Fibroblast of lung (primary cell): ENCODE measurements around the gene GPC6. TPM values are rescaled to one million over a fixed set of nuclear protein-coding genes. Genes with fewer than 3 reads are reported as not detected.
A peak's percentile ranks its signal among the peaks of the same experiment; 100 is the strongest.

Source experiments
- DNase-seq, 2 donors: peaks; one replicate each; pipeline versions ENCODE4 v3.0.0 to v3.0.0-alpha.2; 2010; ENCODE audit warnings: low read depth in 2 of 2
- H2AFZ ChIP-seq: 2 replicates; pipeline ENCODE4 v1.5.1; 2012; ENCODE audit warnings: low read length, control low read depth, inconsistent platforms
- H3K27ac ChIP-seq: 2 replicates; pipeline ENCODE4 v1.5.1; 2011; ENCODE audit warnings: low read length, control low read depth; ENCODE audit not compliant: insufficient read depth
- H3K27me3 ChIP-seq: 2 replicates; pipeline ENCODE4 v1.5.1; 2011; ENCODE audit warnings: mild to moderate bottlenecking, low read length; ENCODE audit not compliant: control insufficient read depth, insufficient read depth
- H3K36me3 ChIP-seq: 2 replicates; pipeline ENCODE4 v1.5.1; 2011; ENCODE audit warnings: low read length; ENCODE audit not compliant: control insufficient read depth, insufficient read depth
- H3K4me1 ChIP-seq: 2 replicates; pipeline ENCODE4 v1.5.1; 2011; ENCODE audit warnings: low read length; ENCODE audit not compliant: control insufficient read depth, insufficient read depth; ENCODE audit errors: extremely low read depth
- H3K4me2 ChIP-seq: 2 replicates; pipeline ENCODE4 v1.5.1; 2011; ENCODE audit warnings: low read length, control low read depth; ENCODE audit not compliant: insufficient read depth; ENCODE audit errors: extremely low read depth
- H3K4me3 ChIP-seq, 4 experiments: fragments of 200-600 bp in 1 of 4; sonication (generic) in 1 of 4; replicated peaks in 1 of 4; 2 replicates each; pipeline ENCODE4 v1.5.1; 2011 to 2016; ENCODE audit warnings: low read length in 4 of 4, low read depth in 3 of 4, mild to moderate bottlenecking in 3 of 4, control low read depth in 2 of 4, inconsistent platforms in 1 of 4, mixed read lengths in 1 of 4; ENCODE audit not compliant: insufficient read depth in 1 of 4; ENCODE audit errors: control extremely low read depth in 1 of 4
- H3K79me2 ChIP-seq: 2 replicates; pipeline ENCODE4 v1.5.1; 2012; ENCODE audit warnings: mild to moderate bottlenecking, low read length, inconsistent platforms; ENCODE audit not compliant: control insufficient read depth, insufficient read depth
- H3K9ac ChIP-seq: 2 replicates; pipeline ENCODE4 v1.5.1; 2011; ENCODE audit warnings: mild to moderate bottlenecking, low read length, control low read depth; ENCODE audit not compliant: insufficient read depth
- H3K9me3 ChIP-seq: 2 replicates; pipeline ENCODE4 v1.5.1; 2012; ENCODE audit warnings: low read depth, low read length; ENCODE audit not compliant: control insufficient read depth, insufficient read depth
- H4K20me1 ChIP-seq: 2 replicates; pipeline ENCODE4 v1.5.1; 2011; ENCODE audit warnings: low read length; ENCODE audit not compliant: control insufficient read depth, insufficient read depth; ENCODE audit errors: extremely low read depth
- EZH2 ChIP-seq: IDR thresholded peaks from 2 replicates; pipeline ENCODE4 v1.5.1; 2012; ENCODE audit warnings: low read length, control low read depth, mild to moderate bottlenecking; ENCODE audit errors: missing control alignments
- polyA plus RNA-seq, 2 donors: library from polyadenylated mRNA; depleted of rRNA in 1 of 2; stranded (reverse) in 1 of 2; unstranded in 1 of 2; fragments of >200 nt; gene quantifications; 2 replicates each; pipeline ENCODE4 v1.2.1, GENCODE V29; 2011 to 2012; ENCODE audit warnings: missing spikeins in 1 of 2
- total RNA-seq: library from RNA; depleted of rRNA; stranded (reverse); fragments of >200 nt; gene quantifications from 2 replicates; pipeline ENCODE4 v1.2.1, GENCODE V29; 2014
- TF ChIP-seq, protein P1 (sequence below), 2 donors: IDR thresholded peaks in 1 of 2; conservative IDR thresholded peaks in 1 of 2; 1 replicate in 1 of 2; 2 replicates in 1 of 2; pipeline ENCODE4 v1.5.1; 2011 to 2012; ENCODE audit warnings: low read length in 2 of 2, control low read depth in 1 of 2, inconsistent platforms in 1 of 2, low read depth in 1 of 2, mild to moderate bottlenecking in 1 of 2

Gene GPC6
- total and polyA plus RNA-seq, 2 donors (not counting 1 experiment from before 2014, with no cell fraction given), result 11.2 to 33.7 TPM

DNA sequence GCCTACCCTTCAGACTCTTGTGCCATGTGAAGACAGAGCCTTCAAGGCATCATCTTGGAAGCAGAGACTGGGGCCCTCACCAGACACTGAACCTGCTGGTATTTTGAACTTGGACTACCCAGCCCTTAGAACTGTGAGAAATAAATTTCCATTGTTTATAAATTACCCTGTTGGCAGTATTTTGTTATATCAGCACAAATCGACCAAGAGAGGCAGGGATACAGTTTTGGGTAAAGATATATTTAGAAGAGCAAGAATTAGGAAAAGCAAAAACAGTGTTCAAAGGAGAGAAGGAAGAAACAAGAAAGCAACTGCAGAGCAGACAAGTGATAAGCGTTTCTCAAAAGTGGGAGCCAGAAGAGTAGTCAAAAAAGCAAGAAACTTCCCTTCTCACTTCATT lies 652.1 kb downstream of the GPC6 start:
- Histone ChIP-seq H4K20me1 (no peaks in the 10 kb centered on the region), H3K9ac (no peak overlapping the region)
- no peak for DNase-seq

DNA sequence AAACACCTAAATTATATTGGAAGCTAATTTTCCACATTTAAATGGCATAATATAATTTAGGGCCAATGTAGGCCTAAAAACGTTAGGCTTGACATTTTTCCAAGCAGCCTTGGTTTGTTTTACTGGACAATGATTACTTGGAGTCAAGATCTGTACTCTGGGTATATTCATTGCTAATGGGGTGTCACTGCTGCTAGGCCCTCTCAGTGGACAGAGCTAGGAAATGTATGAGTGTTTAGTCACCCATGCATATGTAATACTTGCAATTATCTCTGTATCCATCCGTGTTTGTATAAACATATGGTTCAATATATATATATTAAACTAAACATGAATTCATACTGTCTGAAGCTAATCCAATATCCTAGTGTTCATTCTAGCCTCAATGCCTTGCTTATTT lies 654.8 kb downstream of the GPC6 start:
- Histone ChIP-seq H3K79me2 (no peaks in the 10 kb centered on the region), H4K20me1 (no peaks in the 10 kb centered on the region), H3K9ac (no peak overlapping the region), H3K27me3 (no peaks in the 10 kb centered on the region), H3K36me3 (no peaks in the 10 kb centered on the region), H3K4me1 (peaks cover 4% of the 10 kb centered on the region), H3K9me3 (no peaks in the 10 kb centered on the region), H3K4me3 (no peak overlapping the region), H3K4me2 (no peak overlapping the region), H3K27ac (no peak overlapping the region), H2AFZ (no peak overlapping the region)
- TF ChIP-seq, protein P1, sequence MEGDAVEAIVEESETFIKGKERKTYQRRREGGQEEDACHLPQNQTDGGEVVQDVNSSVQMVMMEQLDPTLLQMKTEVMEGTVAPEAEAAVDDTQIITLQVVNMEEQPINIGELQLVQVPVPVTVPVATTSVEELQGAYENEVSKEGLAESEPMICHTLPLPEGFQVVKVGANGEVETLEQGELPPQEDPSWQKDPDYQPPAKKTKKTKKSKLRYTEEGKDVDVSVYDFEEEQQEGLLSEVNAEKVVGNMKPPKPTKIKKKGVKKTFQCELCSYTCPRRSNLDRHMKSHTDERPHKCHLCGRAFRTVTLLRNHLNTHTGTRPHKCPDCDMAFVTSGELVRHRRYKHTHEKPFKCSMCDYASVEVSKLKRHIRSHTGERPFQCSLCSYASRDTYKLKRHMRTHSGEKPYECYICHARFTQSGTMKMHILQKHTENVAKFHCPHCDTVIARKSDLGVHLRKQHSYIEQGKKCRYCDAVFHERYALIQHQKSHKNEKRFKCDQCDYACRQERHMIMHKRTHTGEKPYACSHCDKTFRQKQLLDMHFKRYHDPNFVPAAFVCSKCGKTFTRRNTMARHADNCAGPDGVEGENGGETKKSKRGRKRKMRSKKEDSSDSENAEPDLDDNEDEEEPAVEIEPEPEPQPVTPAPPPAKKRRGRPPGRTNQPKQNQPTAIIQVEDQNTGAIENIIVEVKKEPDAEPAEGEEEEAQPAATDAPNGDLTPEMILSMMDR (conservative IDR thresholded peaks at IDR 0.05 in 1 of 2, IDR thresholded peaks at IDR 0.05 in 1 of 2; ENCODE audit: low read depth in 1 of 2, low read length in 2 of 2), result no peak
- no peak for TF ChIP-seq EZH2
- peak; percentile 36 to 85 for DNase-seq

More for the DNA sequence above, 652.1 kb downstream of the GPC6 start:
- no peak overlapping the region for H3K4me2 ChIP-seq
- H3K27ac ChIP-seq, result no peak overlapping the region
- no peaks in the 10 kb centered on the region for H3K27me3 ChIP-seq
- TF ChIP-seq EZH2, result no peak
- TF ChIP-seq, protein P1 (conservative IDR thresholded peaks at IDR 0.05 in 1 of 2, IDR thresholded peaks at IDR 0.05 in 1 of 2; ENCODE audit: low read depth in 1 of 2, low read length in 2 of 2), result no peak
- H3K79me2 ChIP-seq, result no peaks in the 10 kb centered on the region
- H3K4me3 ChIP-seq, result no peak overlapping the region
- H3K9me3 ChIP-seq, result no peaks in the 10 kb centered on the region
- H3K4me1 ChIP-seq, result peaks cover 4% of the 10 kb centered on the region
- no peak overlapping the region for H2AFZ ChIP-seq
- no peaks in the 10 kb centered on the region for H3K36me3 ChIP-seq

DNA sequence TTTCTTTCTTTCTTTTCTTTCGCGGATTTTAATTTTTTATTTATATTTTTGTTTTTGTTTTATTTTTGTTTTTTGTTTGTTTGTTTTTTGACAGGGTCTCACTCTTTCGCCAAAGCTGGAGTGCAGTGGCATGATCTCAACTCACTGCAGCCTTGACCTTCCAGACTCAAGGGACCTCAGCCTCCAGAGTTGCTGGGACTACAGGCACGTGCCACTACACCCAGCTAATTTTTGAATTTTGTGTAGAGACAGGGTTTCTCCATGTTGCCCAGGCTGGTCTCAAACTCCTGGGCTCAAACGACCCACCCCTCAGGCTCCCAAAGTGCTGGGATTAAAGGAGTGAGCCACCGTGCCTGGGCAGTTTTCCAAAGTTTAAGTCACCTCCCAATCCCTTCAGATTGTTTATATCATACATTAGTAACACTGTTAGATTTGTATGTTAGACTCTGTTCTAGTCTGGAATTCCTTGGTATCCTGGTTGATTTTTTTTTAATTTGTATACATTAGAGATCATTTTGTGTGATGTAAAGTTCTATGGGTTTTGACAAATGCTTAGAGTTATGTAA lies 655.6 kb downstream of the GPC6 start:
- Histone ChIP-seq H4K20me1 (no peaks in the 10 kb centered on the region), H2AFZ (no peak overlapping the region), H3K4me2 (peak overlapping the region; percentile 35), H3K9ac (no peak overlapping the region), H3K4me1 (peaks cover 4% of the 10 kb centered on the region), H3K4me3 (no peak overlapping the region), H3K36me3 (no peaks in the 10 kb centered on the region), H3K27ac (no peak overlapping the region), H3K9me3 (no peaks in the 10 kb centered on the region), H3K79me2 (no peaks in the 10 kb centered on the region), H3K27me3 (no peaks in the 10 kb centered on the region)
- TF ChIP-seq, protein P1 (conservative IDR thresholded peaks at IDR 0.05 in 1 of 2, IDR thresholded peaks at IDR 0.05 in 1 of 2; ENCODE audit: low read depth in 1 of 2, low read length in 2 of 2), result no peak
- no peak for TF ChIP-seq EZH2
- DNase-seq, result peak; percentile 43 to 52
